Neural cell (in vitro differentiated cells): ENCODE results near the gene ARHGAP10. TPM values are rescaled to one million over a fixed set of nuclear protein-coding genes. Genes with fewer than 3 reads are reported as not detected.
A peak's percentile ranks its signal among the peaks of the same experiment; 100 is the strongest.

Source experiments
- H2AFZ ChIP-seq: fragments of 200-600, 300-800 bp; sonication (generic), shearing (Covaris generic); 2 replicates; pipeline ENCODE4 v1.6.0; 2014; ENCODE audit warnings: low read depth, mild to moderate bottlenecking, antibody characterized with exemption, low read length, moderate library complexity
- H3F3A ChIP-seq: fragments of 200-600 bp; shearing (Covaris generic); 2 replicates; pipeline ENCODE4 v1.6.1; 2016; ENCODE audit warnings: mild to moderate bottlenecking, moderate library complexity, mixed read lengths, antibody characterized with exemption, low read length; ENCODE audit not compliant: insufficient read depth, poor library complexity, severe bottlenecking
- H3K27ac ChIP-seq: fragments of 200-600, 300-800 bp; sonication (generic), shearing (Covaris generic); 2 replicates; pipeline ENCODE4 v1.5.1; 2014; ENCODE audit warnings: mild to moderate bottlenecking, low read length, moderate library complexity
- H3K27me3 ChIP-seq: fragments of 300-800, 200-600 bp; sonication (generic), shearing (Covaris generic); 2 replicates; pipeline ENCODE4 v1.6.0; 2014; ENCODE audit warnings: mild to moderate bottlenecking, low read depth, low read length, moderate library complexity; ENCODE audit not compliant: insufficient read depth
- H3K36me3 ChIP-seq: fragments of 300-800, 200-600 bp; sonication (generic), shearing (Covaris generic); 2 replicates; pipeline ENCODE4 v1.5.1; 2014; ENCODE audit warnings: mild to moderate bottlenecking, antibody characterized with exemption, low read length, moderate library complexity; ENCODE audit not compliant: insufficient read depth
- H3K4me2 ChIP-seq: fragments of 300-800, 200-600 bp; sonication (generic), shearing (Covaris generic); 2 replicates; pipeline ENCODE4 v1.6.0; 2014; ENCODE audit warnings: mild to moderate bottlenecking, low read length
- H3K4me3 ChIP-seq: fragments of 300-800, 200-600 bp; sonication (generic), shearing (Covaris generic); 2 replicates; pipeline ENCODE4 v1.5.1; 2014; ENCODE audit warnings: mild to moderate bottlenecking, low read length, moderate library complexity
- H3K79me2 ChIP-seq: fragments of 200-600 bp; shearing (Covaris generic); replicated peaks from 2 replicates; pipeline ENCODE4 v1.6.0; 2014; ENCODE audit warnings: mild to moderate bottlenecking, low read length, moderate library complexity; ENCODE audit not compliant: insufficient read depth
- H3K9ac ChIP-seq: fragments of 300-800, 200-600 bp; sonication (generic), shearing (Covaris generic); 2 replicates; pipeline ENCODE4 v1.6.1; 2016; ENCODE audit warnings: mild to moderate bottlenecking, low read length, mixed read lengths
- H3K9me2 ChIP-seq: fragments of 200-600 bp; shearing (Covaris generic); 2 replicates; pipeline ENCODE4 v1.6.1; 2016; ENCODE audit warnings: mild to moderate bottlenecking, low read length, mixed read lengths; ENCODE audit not compliant: insufficient read depth
- H3K9me3 ChIP-seq: fragments of 200-600, 300-800 bp; sonication (generic), shearing (Covaris generic); 2 replicates; pipeline ENCODE4 v1.6.1; 2016; ENCODE audit warnings: mild to moderate bottlenecking, mixed run types, low read length, moderate library complexity, mixed read lengths
- H4K20me1 ChIP-seq: fragments of 200-600 bp; shearing (Covaris generic); 2 replicates; pipeline ENCODE4 v1.6.1; 2016; ENCODE audit warnings: mild to moderate bottlenecking, mixed run types; ENCODE audit not compliant: insufficient read depth
- CTCF ChIP-seq: fragments of 450-650 bp; IDR thresholded peaks from 2 replicates; pipeline ENCODE4 v1.5.1; 2014; ENCODE audit warnings: antibody characterized with exemption, mild to moderate bottlenecking, moderate library complexity; ENCODE audit not compliant: poor library complexity, severe bottlenecking
- EP300 ChIP-seq: fragments of 450-650 bp; conservative IDR thresholded peaks from 2 replicates; pipeline ENCODE4 v1.6.1; 2014; ENCODE audit warnings: antibody characterized with exemption, mild to moderate bottlenecking, moderate library complexity; ENCODE audit not compliant: poor library complexity, severe bottlenecking
- EZH2 ChIP-seq: fragments of 200-600, 300-800 bp; shearing (Covaris generic), sonication (generic); IDR thresholded peaks from 2 replicates; pipeline ENCODE4 v1.6.1; 2014; ENCODE audit warnings: antibody characterized with exemption, low read length, borderline replicate concordance, mild to moderate bottlenecking; ENCODE audit not compliant: insufficient read depth, poor library complexity, severe bottlenecking
- MXI1 ChIP-seq: fragments of 450-650 bp; conservative IDR thresholded peaks from 2 replicates; pipeline ENCODE4 v1.6.1; 2014; ENCODE audit warnings: antibody characterized with exemption, mild to moderate bottlenecking; ENCODE audit not compliant: poor library complexity, severe bottlenecking
- POLR2AphosphoS5 ChIP-seq: IDR thresholded peaks from 2 replicates; pipeline ENCODE4 v1.6.1; 2012
- RAD21 ChIP-seq: fragments of 450-650 bp; conservative IDR thresholded peaks from 2 replicates; pipeline ENCODE4 v1.6.1; 2014; ENCODE audit warnings: antibody characterized with exemption, mild to moderate bottlenecking, moderate library complexity
- REST ChIP-seq: IDR thresholded peaks from 2 replicates; pipeline ENCODE4 v1.6.1; 2012; ENCODE audit warnings: borderline replicate concordance
- SMC3 ChIP-seq: fragments of 450-650 bp; conservative IDR thresholded peaks from 2 replicates; pipeline ENCODE4 v1.6.1; 2014; ENCODE audit warnings: antibody characterized with exemption, mild to moderate bottlenecking, moderate library complexity; ENCODE audit not compliant: poor library complexity
- TAF1 ChIP-seq: IDR thresholded peaks from 2 replicates; pipeline ENCODE4 v1.6.1; 2012; ENCODE audit warnings: low read depth
- polyA plus RNA-seq: library from polyadenylated mRNA; depleted of rRNA; stranded (reverse); fragments of >200 nt; gene quantifications from 2 replicates; pipeline ENCODE4 v1.2.3, GENCODE V29; 2014

Gene ARHGAP10
- polyA plus RNA-seq, 1 donor from 2014 or later: 1.2 TPM

GRCh38 chr4:147924604-147925412, 192.9 kb downstream of the ARHGAP10 start:
- H4K20me1 ChIP-seq: no peaks in the 10 kb centered on the region
- no peak overlapping the region for H3K9ac ChIP-seq
- H3K9me3 ChIP-seq: no peaks in the 10 kb centered on the region
- no peaks in the 10 kb centered on the region for H3K27me3 ChIP-seq
- no peaks in the 10 kb centered on the region for H3K9me2 ChIP-seq
- no peak overlapping the region for H3K27ac ChIP-seq
- H3F3A ChIP-seq: no peaks in the 10 kb centered on the region
- H3K4me3 ChIP-seq: no peak overlapping the region
- H3K4me2 ChIP-seq: no peak overlapping the region
- no peaks in the 10 kb centered on the region for H3K36me3 ChIP-seq
- TF ChIP-seq REST: no peak
- TF ChIP-seq POLR2AphosphoS5: no peak
- peak; percentile 74 for TF ChIP-seq CTCF
- TF ChIP-seq SMC3: peak; percentile 83
- peak; percentile 79 for TF ChIP-seq RAD21
- TF ChIP-seq EP300: no peak
- no peak overlapping the region for H2AFZ ChIP-seq
- no peaks in the 10 kb centered on the region for H3K79me2 ChIP-seq

GRCh38 chr4:147927377-147928137, 195.7 kb downstream of the ARHGAP10 start:
- H3K4me2 ChIP-seq: no peak overlapping the region
- no peaks in the 10 kb centered on the region for H3K9me2 ChIP-seq
- H3K4me3 ChIP-seq: no peak overlapping the region
- TF ChIP-seq EZH2: no peak
- no peak for TF ChIP-seq SMC3
- TF ChIP-seq POLR2AphosphoS5: no peak
- TF ChIP-seq RAD21: no peak
- no peak for TF ChIP-seq REST
- TF ChIP-seq TAF1: no peak
- no peak for TF ChIP-seq CTCF
- no peak for TF ChIP-seq MXI1
- no peak for TF ChIP-seq EP300
- H3K27me3 ChIP-seq: no peaks in the 10 kb centered on the region
- H4K20me1 ChIP-seq: no peaks in the 10 kb centered on the region
- H3K9ac ChIP-seq: no peak overlapping the region
- no peaks in the 10 kb centered on the region for H3K36me3 ChIP-seq
- no peaks in the 10 kb centered on the region for H3K9me3 ChIP-seq
- no peak overlapping the region for H3K27ac ChIP-seq
- no peak overlapping the region for H2AFZ ChIP-seq
- no peaks in the 10 kb centered on the region for H3K79me2 ChIP-seq
- H3F3A ChIP-seq: no peaks in the 10 kb centered on the region
